HEK293T (cell line): ENCODE results near the gene RHEB.

ENCODE experiments used
- ARNT ChIP-seq: fragments of 450-650 bp; IDR thresholded peaks from 2 replicates; pipeline ENCODE4 v1.6.1; 2017; ENCODE audit warnings: mild to moderate bottlenecking
- BHLHE40 ChIP-seq: fragments of 450-650 bp; IDR thresholded peaks from 2 replicates; pipeline ENCODE4 v1.6.1; 2016; ENCODE audit warnings: mild to moderate bottlenecking, moderate library complexity, borderline replicate concordance
- ELF4 ChIP-seq: fragments of 450-650 bp; IDR thresholded peaks from 2 replicates; pipeline ENCODE4 v1.6.1; 2017; ENCODE audit warnings: antibody characterized with exemption
- LEF1 ChIP-seq: fragments of 450-650 bp; IDR thresholded peaks from 2 replicates; pipeline ENCODE4 v1.6.1; 2017; ENCODE audit warnings: mild to moderate bottlenecking, borderline replicate concordance
- SUZ12 ChIP-seq: fragments of 450-650 bp; IDR thresholded peaks from 2 replicates; pipeline ENCODE4 v1.6.1; 2016; ENCODE audit warnings: mild to moderate bottlenecking
- ZNF384 ChIP-seq: fragments of 450-650 bp; IDR thresholded peaks from 2 replicates; pipeline ENCODE4 v1.6.1; 2016

DNA sequence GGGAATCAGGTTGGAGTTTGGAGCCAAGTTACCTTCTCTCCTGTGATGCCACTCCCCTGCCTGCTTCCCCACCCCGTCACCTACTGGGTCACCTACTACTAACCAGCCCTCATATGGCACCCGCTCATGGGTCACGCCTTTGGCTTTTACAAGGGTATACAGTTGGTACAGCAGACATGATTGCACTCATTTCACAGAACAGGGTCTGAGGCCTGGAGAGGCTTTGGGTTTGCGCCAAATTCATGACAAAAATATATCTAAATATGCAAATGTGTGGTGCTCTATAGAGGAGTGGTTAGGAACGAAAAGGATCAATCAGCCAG, 90.5 kb downstream of the RHEB start:
- TF ChIP-seq LEF1, result no peak
- no peak for TF ChIP-seq ZNF384
- TF ChIP-seq ELF4, result no peak
- no peak for TF ChIP-seq ARNT
- TF ChIP-seq BHLHE40, result no peak
- no peak for TF ChIP-seq SUZ12
